Activated T-helper 2 cell treated with anti-CD3 and anti-CD28 coated beads, Interferon-gamma antibody, Interleukin-2, Interleukin-4, amounts not matched to agents 10 μg/mL and 5 μg/mL and 100 μg/mL, durations not matched to agents 14 hours and 24 hours and 36 hours (primary cell): ENCODE measurements around the gene MED12. TPM values are rescaled to one million over a fixed set of nuclear protein-coding genes. Genes with fewer than 3 reads are reported as not detected.

Experiments
- DNase-seq: peaks from one replicate; pipeline ENCODE4 v3.0.0; 2021; ENCODE audit warnings: low spot score
- H3K27ac Mint-ChIP-seq: one replicate; pipeline ENCODE4 v1.8.0; 2021; ENCODE audit warnings: mixed read lengths
- H3K27me3 Mint-ChIP-seq: one replicate; pipeline ENCODE4 v1.8.0; 2021; ENCODE audit warnings: low read depth, mixed read lengths
- H3K36me3 Mint-ChIP-seq: one replicate; pipeline ENCODE4 v1.8.0; 2021; ENCODE audit warnings: low read depth, mixed read lengths
- H3K4me1 Mint-ChIP-seq: one replicate; pipeline ENCODE4 v1.8.0; 2021; ENCODE audit warnings: low read depth, mixed read lengths
- H3K4me3 Mint-ChIP-seq: one replicate; pipeline ENCODE4 v1.8.0; 2021; ENCODE audit warnings: low read depth, mild to moderate bottlenecking, moderate library complexity, mixed read lengths
- H3K9me3 Mint-ChIP-seq: one replicate; pipeline ENCODE4 v1.8.0; 2021; ENCODE audit warnings: mixed read lengths
- intact Hi-C: fragments of 100-400 bp; cut with micrococcal nuclease; formaldehyde crosslinking; loops from one replicate; pipeline ENCODE4 v1.15.1; 2023
- total RNA-seq: library from RNA; stranded (reverse); gene quantifications from 2 replicates; pipeline ENCODE4 v1.2.3, GENCODE V29; 2022

The MED12 gene
- total RNA-seq, 1 donor from 2014 or later, result 71.1 TPM

DNA sequence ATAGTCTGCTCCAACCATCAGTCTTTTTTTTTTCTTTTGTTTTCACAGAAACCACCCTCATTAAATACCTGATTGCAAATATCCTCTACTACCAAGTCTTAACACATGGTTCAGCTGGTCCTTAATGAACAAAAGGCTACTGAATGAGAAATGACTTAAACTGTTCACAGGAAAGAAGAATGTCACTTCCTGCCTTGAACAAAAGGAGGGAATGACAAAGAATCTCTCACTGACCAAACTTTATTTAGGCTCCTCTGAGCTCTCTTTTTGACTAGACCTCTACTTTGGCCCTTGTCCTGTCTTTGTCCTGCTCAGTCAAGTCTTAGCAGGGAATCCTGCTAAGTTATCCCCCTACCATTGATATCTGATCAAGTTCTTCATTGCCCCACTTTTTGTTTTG, 72.9 kb downstream of the MED12 start:
- H3K4me1 Mint-ChIP-seq, result peaks cover 18% of the 10 kb centered on the region
- H3K27me3 Mint-ChIP-seq, result no peaks in the 10 kb centered on the region
- DNase-seq, result no peak
- intact Hi-C loops, result loop anchor here (10.0 kb wide), 1 partner anchor 344 kb away; the partner anchor contains the start of gene OGT
- no peaks in the 10 kb centered on the region for H3K9me3 Mint-ChIP-seq
- no peak overlapping the region for H3K4me3 Mint-ChIP-seq
- H3K36me3 Mint-ChIP-seq, result peaks cover 27% of the 10 kb centered on the region
- peak overlapping the region; percentile 87 for H3K27ac Mint-ChIP-seq

Other genes with a start within 250 kb of the MED12 start
- 0.07 TPM in 1 of 2 replicates, not detected in the other for gene TEX11, start 209.9 kb upstream of the MED12 start, total RNA-seq
- gene SLC7A3, start 187.5 kb upstream of the MED12 start, total RNA-seq, result 0.07 TPM in 1 of 2 replicates, not detected in the other
- gene SNX12, start 50.3 kb upstream of the MED12 start, total RNA-seq, result 49.9 and 50.1 TPM in 2 replicates
- 10.6 and 11.6 TPM in 2 replicates for gene FOXO4, start 22.7 kb upstream of the MED12 start, total RNA-seq
- gene CXorf65, start 11.9 kb upstream of the MED12 start, total RNA-seq, result 22.7 and 26.3 TPM in 2 replicates
- 358 and 366 TPM in 2 replicates for gene IL2RG, start 7.0 kb upstream of the MED12 start, total RNA-seq
- 0.78 and 0.94 TPM in 2 replicates for gene NLGN3, start 26.2 kb downstream of the MED12 start, total RNA-seq
- gene GJB1, start 104.6 kb downstream of the MED12 start, total RNA-seq, result not detected in 2 replicates
- 26.8 and 31.4 TPM in 2 replicates for gene ZMYM3, start 135.5 kb downstream of the MED12 start, total RNA-seq
- gene NONO, start 165.0 kb downstream of the MED12 start, total RNA-seq, result 585 and 612 TPM in 2 replicates
- gene ITGB1BP2, start 183.2 kb downstream of the MED12 start, total RNA-seq, result 6.1 and 6.5 TPM in 2 replicates
- gene TAF1, start 247.8 kb downstream of the MED12 start, total RNA-seq, result 48.0 and 49.6 TPM in 2 replicates